HG03175 (cell line): ENCODE measurements around the gene ACKR2.
A peak's percentile ranks its signal among the peaks of the same experiment; 100 is the strongest.

Source experiments
- ATAC-seq: cut with Tn5 transposase; IDR thresholded peaks from one replicate; pipeline ENCODE4 v1.9.1; 2021; ENCODE audit warnings: mild to moderate bottlenecking, moderate library complexity; ENCODE audit not compliant: unreplicated experiment

Gene ACKR2, protein sequence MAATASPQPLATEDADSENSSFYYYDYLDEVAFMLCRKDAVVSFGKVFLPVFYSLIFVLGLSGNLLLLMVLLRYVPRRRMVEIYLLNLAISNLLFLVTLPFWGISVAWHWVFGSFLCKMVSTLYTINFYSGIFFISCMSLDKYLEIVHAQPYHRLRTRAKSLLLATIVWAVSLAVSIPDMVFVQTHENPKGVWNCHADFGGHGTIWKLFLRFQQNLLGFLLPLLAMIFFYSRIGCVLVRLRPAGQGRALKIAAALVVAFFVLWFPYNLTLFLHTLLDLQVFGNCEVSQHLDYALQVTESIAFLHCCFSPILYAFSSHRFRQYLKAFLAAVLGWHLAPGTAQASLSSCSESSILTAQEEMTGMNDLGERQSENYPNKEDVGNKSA

DNA sequence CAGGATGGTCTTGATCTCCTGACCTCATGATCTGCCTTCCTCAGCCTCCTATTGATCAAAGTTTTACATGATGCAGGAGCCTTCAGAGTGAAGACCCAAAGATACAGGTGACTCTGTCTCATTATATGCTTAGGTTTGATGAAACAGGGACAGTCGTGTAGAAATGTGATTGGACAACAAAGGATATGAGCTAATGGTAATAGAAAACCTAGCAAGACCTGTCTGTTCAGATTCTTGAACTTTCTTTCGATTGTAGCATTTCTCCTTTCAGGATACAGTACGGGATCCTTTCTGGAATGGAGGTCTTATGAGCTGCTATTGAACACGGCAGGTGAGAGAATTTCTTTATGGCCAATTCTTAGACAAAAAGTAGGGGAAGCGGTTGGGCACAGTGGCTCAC is at the start of gene ACKR2:
Gene ACKR2 (plus strand): TSS at position 244 of the 400 bp plus-strand sequence. CDS start 55,058 bp downstream, outside the sequence.
- ATAC-seq: no peak

DNA sequence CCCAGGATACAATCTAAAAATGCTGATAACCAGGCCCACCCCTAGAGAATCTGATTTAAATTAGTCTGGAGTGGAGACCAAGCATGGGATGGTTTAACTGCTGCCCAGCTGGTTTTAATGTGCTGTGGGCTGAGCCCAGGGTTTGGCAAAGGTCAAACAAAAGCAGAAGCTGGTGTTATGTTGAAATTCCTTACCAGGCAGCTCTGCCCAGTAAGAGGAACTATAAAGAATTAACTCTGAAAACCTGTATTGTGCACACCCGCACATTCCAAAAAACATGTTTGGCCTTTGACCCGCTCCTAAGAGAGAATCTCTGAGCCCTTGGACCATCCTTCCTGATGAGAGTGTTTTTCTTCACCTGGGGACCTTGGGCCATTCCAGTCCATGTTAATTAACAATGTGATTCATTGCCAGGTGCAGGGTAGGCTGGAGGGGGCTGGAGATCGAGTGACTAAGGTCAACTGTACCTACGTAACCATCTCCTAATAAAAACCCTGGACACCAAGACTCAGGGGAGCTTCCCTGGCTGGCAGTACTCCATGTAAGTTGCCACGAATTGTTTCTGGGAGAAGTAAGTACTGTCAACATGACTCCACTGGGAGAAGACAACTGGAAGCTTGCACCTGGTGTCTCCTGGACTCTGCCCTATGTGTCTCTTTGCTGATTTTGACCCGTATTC is 47.1 kb upstream of the ACKR2 start:
- no peak for ATAC-seq

DNA sequence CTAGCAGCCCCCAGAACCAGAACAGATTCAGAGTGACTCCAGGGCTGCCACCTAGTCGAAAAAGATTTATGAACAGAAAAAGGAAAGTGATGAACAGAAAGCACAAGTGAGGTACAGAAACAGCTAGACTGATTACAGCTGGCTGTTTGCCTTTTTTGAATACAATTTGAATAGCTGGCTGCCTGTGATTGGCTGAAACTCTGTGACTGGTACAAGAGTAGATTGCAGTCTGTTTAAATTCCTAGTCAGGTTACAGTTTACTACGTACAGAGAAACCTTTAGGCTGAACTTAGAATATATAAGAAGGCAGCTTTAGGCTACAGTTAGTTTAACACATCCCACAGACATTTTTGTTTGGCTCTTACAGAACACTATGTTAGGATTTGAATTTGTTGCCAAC is 46.2 kb upstream of the ACKR2 start:
- no peak for ATAC-seq

DNA sequence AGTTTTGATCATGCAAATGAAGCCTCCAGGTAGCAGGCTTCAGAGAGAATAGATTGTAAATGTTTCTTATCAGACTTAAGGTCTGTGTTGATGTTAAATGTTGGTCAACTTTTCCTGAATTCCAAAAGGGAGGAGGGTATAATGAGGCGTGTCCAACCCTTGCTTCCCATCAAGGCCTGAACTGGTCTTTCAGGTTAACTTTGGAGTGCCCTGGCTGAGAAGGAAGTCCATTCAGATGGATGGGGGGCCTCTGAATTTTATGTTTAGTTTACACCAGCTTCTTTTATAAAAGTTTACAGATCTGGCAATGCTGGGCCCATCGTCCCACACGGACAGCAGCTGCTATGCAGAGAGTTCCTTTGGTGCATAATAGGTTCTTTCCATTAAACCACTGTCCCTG is 45.1 kb upstream of the ACKR2 start:
- no peak for ATAC-seq

DNA sequence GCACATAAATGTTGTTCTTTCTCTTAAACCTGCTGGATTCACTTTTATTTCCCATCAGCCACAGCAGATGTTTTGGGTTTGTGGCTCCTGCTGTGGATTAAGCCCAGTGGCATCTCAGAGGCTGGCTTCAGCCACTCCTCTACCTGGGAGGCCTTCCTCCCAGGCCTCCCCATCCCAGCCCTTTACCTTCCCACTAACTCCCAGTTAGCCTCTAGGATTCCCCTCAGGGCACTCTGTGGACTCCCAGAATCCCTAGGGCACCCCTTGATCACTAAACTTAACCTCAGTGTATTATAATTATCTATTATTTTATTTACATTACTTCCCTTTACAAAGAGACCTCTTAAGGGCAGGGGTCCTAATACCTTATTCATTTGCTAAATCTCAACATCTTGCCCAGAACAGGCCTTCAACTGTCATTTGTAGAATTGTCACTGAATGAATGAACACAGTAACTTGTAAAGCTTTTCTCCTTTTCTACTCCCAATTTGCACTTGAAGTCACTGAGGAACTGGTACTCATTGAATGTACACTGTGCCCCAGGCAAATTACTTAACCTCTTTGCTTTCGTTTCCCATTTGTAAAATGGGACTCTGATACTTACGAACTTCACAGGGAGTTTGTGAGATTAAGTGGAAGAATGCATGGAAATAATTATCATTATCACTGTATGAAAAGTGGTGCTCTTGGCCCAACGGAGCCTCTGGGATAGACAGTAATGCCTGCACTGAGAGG is 44.5 kb upstream of the ACKR2 start:
- ATAC-seq: no peak

DNA sequence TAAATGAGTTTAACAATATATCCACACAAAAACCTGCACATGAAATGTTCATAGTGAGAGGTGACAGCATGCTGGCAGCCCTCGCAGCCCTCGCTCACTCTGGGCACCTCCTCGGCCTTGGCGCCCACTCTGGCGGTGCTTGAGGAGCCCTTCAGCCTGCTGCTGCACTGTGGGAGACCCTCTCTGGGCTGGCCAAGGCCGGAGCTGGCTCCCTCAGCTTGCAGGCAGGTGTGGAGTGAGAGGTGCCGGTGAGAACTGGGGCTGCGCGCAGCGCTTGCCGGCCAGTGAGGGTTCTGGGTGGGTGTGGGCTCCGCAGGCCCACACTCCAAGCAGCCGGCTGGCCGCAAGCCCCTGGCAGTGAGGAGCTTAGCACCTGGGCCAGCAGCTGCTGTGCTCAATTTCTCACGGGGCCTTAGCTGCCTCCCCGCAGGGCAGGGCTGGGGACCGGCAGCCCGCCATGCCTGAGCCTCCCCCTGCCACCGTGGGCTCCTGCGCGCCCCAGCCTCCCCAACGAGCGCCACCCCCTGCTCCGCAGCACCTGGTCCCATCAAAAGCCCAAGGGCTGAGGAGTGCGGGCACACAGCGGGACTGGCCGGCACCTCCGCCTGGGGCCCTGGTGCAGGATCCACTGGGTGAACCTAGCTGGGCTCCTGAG is 39.6 kb upstream of the ACKR2 start:
- ATAC-seq: no peak

DNA sequence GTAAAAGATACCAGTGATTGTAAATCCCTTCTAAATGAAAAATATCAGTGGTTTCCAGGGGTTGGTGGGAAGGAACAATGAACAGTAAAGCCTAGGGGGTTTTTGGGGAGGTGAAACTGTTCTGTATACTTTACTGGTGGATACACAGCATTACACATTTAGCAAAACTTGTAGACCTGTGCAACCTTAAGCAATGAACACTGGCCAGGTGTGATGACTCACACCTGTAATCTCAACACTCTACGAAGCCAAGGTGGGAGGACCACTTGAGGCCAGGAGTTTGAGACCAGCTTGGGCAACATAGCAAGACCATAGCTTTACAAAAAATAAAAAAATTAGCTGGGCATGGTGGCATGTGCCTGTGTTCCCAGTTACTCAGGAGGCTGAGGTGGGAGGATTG is 38.0 kb upstream of the ACKR2 start:
- ATAC-seq: no peak

DNA sequence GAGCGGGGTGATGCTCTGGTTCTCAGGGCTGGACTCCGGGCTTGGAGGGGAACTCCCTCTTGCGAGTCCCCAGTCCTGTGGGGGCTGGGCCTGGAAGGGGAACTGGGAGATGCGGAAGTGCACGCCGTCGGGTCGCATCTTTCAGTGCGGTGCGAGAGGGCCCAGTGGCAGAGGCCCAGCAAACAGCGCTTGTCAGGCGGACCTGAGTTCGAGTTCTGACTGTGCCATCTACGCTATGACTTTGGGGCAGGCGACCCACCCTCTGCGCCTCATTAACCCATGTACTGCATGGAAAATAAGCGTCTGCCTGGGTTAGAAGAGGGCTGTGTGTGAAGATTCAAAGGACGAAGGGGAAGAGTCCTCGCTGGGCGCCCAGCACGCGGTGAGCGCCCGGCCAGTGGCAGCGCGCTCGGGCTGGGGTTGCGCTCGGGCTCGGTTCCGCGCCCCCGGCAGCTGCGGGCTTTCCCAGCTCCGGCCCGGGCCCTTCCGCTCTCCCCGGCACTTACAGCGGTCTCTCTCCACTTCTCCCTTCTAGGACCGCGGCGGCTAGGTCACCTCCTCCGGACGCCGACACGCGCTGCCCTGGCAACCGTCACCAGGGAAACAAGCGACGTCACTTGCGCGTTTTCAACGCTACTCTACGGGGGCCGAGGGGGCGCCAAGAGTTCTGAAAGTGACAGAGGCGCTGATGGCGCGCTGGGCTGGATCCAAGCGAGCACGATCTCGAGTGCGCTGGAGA is 36.4 kb upstream of the ACKR2 start, which contains the start of gene CCDC13:
Gene CCDC13 (minus strand): TSS at position 584 of the 739 bp plus-strand sequence. CDS start 14,908 bp downstream, outside the sequence.
- ATAC-seq: peak; percentile 98

DNA sequence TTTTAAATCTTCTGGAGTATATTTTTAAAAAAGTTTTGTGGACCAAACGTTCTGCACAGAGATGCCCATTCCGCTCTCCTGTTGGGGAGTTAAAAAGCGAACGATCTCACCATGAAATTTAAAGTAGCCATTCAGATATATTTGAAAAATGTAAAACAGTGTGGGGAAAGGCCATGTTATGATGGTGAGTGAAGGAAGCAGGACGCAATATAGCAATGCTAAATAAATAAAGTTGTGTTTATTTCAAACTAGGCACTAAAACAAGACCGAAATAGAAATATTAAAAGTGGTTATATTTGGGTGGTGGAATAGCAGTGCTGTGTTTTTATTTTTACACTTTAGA is 35.9 kb upstream of the ACKR2 start:
- no peak for ATAC-seq

DNA sequence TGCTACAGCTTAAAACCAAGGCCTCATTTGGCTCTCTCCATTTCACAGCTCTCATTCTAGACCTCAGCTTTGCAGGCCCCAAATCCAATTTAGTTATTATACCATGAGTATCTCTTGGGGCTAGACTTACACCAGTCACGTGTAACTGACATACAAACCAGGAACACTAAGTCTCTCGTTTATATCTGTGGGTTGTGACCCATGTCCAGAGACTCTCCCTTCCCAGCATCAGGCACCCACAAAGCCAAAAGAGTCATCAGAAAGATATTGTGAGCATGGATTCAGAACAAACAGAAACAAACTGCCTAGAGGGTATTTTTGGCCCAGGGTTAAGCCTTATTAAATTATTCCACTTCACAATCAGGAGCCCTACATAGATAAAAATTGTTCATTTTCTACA is 30.6 kb upstream of the ACKR2 start:
- no peak for ATAC-seq

DNA sequence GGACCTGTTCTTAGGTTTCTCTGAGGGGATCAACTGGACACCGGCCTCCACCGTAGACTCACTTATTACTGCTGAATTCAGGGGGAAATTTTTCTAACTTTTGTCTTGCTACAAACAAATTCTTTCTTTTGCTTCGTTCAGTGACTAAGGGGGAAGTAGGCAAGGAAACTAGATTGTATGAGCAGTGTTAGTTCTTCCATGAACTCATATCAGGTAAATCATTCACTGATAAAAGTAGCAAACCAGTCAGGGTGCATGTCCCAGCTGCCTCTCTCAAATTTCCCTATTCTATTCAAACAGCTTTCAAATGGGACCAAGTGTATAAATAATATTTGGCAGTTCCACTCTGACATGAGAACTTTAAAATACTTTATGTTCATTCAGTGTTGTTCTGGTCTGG is 28.8 kb upstream of the ACKR2 start:
- no peak for ATAC-seq

DNA sequence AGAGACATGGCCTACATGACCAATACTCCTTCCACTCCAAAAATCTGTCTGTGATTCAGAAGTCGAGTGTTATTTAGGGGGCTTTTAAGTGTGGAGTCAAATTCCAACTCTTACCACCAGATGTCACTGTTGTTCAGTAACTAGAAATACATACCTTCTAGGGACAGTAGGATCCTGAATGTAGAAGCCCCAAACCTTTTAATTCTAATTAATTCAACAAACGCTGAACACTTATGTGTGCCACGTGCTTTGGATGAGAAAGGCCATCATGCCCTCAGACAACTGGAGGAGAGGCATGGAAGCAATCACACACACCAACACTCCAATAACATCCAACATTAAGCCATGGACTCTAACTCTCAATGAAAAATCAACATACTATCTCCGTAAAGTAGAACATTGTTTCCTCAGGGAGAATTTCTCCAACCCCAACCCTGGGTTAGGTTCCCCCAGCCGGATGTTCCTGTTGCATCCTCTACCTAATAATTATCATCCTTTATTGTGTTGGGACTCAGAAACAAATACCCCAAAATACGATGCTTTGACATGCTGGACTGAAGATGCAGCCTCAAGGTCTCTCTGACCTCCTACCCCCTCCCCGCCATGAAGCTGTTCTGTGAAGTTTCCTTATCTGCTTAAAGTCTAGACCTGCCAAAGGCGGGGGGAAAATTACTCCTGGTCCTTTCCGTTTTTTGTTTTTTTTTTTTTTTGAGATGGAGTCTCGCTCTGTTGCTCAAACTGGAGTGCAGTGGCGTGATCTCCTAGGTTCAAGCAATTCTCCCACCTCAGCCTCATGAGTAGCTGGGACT is 28.1 kb upstream of the ACKR2 start:
- ATAC-seq: peak; percentile 65

DNA sequence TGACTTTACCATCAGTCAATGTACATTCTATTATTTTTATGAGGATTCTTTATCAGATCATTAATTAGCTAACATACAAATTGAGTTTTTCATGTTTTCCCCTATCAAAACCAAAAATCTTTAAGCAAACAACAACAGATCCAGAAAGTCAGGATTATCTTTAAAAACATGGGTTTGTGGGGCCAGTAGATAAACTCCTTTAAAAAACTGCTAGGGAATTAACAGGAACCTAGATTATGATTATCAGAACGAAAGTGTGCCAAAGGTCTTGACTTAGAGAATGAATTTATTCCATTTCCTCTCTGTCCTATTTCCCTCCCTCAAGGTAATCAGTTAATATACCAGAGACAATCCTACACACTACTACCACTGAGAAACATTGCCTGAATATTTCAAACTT is 23.0 kb upstream of the ACKR2 start:
- ATAC-seq: no peak

DNA sequence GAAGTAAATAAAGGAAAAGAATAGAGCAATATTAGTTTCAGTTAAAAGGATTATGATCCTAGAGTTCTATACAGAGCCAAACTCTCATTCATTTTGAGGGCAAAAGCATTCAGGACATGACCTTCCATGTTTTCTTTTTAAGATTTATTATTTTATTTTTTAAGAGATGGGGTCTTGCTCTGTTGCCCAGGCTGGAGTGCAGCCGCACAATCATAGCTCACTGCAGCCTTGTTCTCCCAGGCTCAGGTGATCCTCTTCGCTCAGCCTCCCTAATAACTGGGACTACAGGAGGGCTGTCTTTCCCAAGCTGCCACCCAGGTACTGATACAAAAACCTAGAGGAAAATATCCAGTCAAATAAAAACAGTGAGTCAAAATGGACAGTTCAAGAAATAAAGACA is 22.6 kb upstream of the ACKR2 start:
- ATAC-seq: no peak

DNA sequence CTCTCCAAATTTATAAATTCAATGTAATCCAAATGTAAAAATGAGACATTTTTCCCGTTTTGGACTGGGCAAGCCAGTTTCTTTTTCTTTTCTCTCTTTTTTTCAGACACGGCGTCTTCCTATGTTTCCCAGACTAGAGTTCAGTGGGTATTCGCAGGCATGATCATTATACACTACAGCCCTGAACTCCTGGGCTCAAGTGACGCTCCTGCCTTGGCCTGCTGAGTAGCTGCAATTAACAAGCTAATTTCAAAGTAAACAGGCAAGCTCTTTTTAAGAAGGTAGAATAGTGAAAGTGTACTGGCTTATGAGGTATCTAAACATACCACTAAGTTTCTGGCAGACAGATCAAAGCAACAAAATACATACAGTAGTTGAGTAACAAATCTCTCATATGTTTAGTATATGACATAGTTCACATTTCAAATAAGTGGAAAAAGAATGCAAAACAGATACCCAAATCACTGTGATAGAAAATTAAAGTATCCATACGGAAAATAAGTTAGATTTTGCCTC is 18.5 kb upstream of the ACKR2 start:
- no peak for ATAC-seq

DNA sequence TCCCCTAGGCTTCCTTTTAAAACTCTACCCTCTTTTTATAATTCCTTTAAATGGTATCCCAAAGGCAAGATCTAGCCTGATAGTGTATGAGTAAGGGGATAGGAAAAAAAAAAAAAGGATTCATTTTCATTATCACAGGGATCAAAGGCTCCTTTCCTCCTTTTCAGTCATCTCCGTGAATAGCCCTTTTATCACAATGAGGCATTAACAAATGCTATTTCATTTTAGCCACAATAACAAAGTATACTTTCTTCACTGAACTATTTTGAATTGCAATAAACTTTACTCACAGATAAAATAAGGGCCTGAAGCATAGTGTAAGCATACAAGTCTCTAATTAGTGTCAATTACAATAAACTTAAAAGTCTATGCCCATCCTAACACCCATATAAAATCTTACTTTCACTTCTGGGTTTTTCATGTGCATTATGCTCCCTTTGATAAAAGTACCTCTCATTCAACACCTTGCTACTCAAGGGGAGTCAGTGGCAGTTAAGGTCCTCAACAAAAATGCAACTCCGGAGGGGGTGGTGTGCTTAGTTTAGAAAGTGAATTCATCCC is 13.5 kb upstream of the ACKR2 start:
- ATAC-seq: no peak

DNA sequence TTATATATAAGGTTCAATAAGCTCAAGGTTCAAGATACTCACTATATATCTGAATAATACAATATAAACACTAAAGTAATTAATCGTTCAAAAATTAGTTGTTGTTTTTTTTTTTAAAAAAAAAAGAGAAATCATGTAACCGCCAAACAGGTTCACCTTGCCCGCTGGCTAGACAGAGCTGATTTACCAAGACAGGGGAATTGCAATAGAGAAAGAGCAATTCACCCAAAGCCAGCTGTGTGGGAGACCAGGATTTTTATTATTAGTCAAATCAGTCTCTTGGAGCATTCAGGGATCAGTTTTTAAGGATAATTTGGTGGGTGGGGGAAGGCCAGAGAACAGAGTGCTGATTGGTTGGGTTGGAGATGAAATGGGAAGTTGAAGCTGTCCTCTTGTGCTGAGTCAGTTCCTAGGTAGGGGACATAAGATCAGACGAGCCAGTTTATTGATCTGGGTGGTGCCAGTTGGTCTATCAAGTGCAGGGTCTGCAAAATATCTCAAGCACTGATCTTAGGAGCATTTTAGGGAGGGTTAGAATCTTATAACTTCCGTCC is 12.8 kb upstream of the ACKR2 start:
- ATAC-seq: no peak

DNA sequence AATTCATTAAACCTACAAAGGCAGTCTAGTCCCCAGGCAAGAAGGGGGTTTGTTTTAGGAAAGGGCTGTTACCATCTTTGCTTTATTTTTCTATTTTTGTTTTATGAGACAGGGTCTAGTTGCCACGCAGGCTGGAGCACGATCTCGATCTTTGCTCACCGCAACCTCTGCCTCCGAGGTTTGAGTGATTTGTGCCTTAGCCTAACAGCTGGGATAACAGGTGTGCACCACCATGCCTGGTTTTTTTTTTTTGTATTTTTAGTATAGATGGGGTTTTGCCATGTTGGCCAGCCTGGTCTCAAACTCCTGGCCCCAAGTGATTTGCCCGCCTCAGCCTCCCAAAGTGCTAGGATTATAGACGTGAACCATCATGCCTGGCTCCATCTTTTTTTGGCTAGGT is 9.9 kb upstream of the ACKR2 start:
- ATAC-seq: no peak

DNA sequence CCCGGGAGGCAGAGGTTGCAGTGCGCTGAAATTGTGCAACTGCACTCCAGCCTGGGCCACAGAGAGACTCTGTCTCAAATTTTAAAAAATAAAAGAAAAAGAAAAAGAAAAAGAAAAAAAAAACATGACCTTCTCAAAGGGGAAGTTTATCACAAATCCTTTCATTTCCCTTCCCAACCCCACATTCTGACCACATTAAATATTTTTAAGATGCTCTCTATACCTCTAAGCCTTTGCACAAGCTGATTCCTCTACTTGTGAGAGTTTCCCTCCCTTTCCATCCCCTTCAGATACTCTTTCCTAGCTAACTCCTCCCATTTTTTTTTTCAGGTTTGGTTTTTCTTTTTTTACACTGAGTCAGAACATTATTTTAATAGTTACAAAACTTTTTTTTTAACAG is 9.0 kb upstream of the ACKR2 start:
- ATAC-seq: no peak
